ENCODE data around the gene GDF2. TPM values are rescaled to one million over a fixed set of nuclear protein-coding genes. Genes with fewer than 3 reads are reported as not detected.

The GDF2 gene
- total and polyA plus RNA-seq, 3 donors from 2014 or later, result 0.19 to 0.39 TPM; not detected in 1

- intact Hi-C loops (cut with DNase I; ENCODE audit: low total_unique reads), result no loop called here
- 65 to 71% methylated on average over 12 of the region's 12 CpGs for WGBS, 2 donors
- Histone ChIP-seq H3K9me3 (no peaks in the 10 kb centered on the region), H3K27ac (no peak overlapping the region), H3K36me3 (ENCODE audit: low read depth, missing control alignments) (no peaks in the 10 kb centered on the region), H3K4me3 (no peak overlapping the region), H3K27me3 (no peaks in the 10 kb centered on the region), H3K4me1 (no peaks in the 10 kb centered on the region)
- no peak for TF ChIP-seq CTCF (IDR thresholded peaks at IDR 0.05)
- TF ChIP-seq POLR2A (IDR thresholded peaks at IDR 0.05), result no peak
- no peak for DNase-seq
Measured at GRCh38 chr10:47374611-47375536, 52.6 kb downstream of the GDF2 start.

GRCh38 chr10:47376522-47377220, 54.4 kb downstream of the GDF2 start:
- TF ChIP-seq POLR2A (IDR thresholded peaks at IDR 0.05), result no peak
- TF ChIP-seq CTCF (IDR thresholded peaks at IDR 0.05), result no peak
- WGBS, 2 donors, result 78 to 80% methylated on average over 10 of the region's 10 CpGs
- H3K4me3 ChIP-seq, result no peak overlapping the region
- H3K27ac ChIP-seq, result no peak overlapping the region
- intact Hi-C loops (cut with DNase I; ENCODE audit: low total_unique reads), result no loop called here
- no peaks in the 10 kb centered on the region for H3K27me3 ChIP-seq
- no peaks in the 10 kb centered on the region for H3K9me3 ChIP-seq
- no peaks in the 10 kb centered on the region for H3K4me1 ChIP-seq
- DNase-seq, result no peak
- no peaks in the 10 kb centered on the region for H3K36me3 ChIP-seq (ENCODE audit: low read depth, missing control alignments)

Other genes starting within 250 kb of the GDF2 start
- gene GDF10, start 22.3 kb upstream of the GDF2 start, total RNA-seq, result 10 to 100 TPM; 34.4 to 47.3 TPM
- gene GDF10, start 22.3 kb upstream of the GDF2 start, polyA plus RNA-seq (ENCODE audit: insufficient read depth, low read depth, low replicate concordance), result 17.7 TPM
- gene RBP3, start 25.9 kb downstream of the GDF2 start, total RNA-seq, result under 1 TPM in 1 of 2 donors, not detected in 1; 0.25 TPM
- 0.09 TPM for gene RBP3, start 25.9 kb downstream of the GDF2 start, polyA plus RNA-seq (ENCODE audit: insufficient read depth, low read depth, low replicate concordance)
- gene ZNF488, start 61.8 kb downstream of the GDF2 start, total RNA-seq, result 1 to 10 TPM; 2.7 to 3.2 TPM
- gene ZNF488, start 61.8 kb downstream of the GDF2 start, polyA plus RNA-seq (ENCODE audit: insufficient read depth, low read depth, low replicate concordance), result 2.0 TPM
- gene ANXA8, start 161.7 kb downstream of the GDF2 start, total RNA-seq, result 1 to 10 TPM; 1.8 to 2.5 TPM
- gene ANXA8, start 161.7 kb downstream of the GDF2 start, polyA plus RNA-seq (ENCODE audit: insufficient read depth, low read depth, low replicate concordance), result 6.7 TPM
- 1 to 10 TPM; 3.9 to 8.3 TPM for gene FAM25G, start 169.2 kb downstream of the GDF2 start, total RNA-seq
- 8.6 TPM for gene FAM25G, start 169.2 kb downstream of the GDF2 start, polyA plus RNA-seq (ENCODE audit: insufficient read depth, low read depth, low replicate concordance)
- 10 to 100 TPM; 17.5 to 29.8 TPM for gene AGAP9, start 201.2 kb downstream of the GDF2 start, total RNA-seq
- gene AGAP9, start 201.2 kb downstream of the GDF2 start, polyA plus RNA-seq (ENCODE audit: insufficient read depth, low read depth, low replicate concordance), result 26.0 TPM

Data from testis (tissue), 3 donors.